NCI-H146 treated with DMSO at 0.1 percent for 48 hours (cell line): ENCODE data around the gene ODAD3.
A peak's percentile ranks its signal among the peaks of the same experiment; 100 is the strongest.
"Not testable (repeated sequence)": the region's sequence is repeated elsewhere in the genome, so short reads cannot be mapped to it uniquely, and the experiment has no call there.

Source experiments
- DNase-seq: peaks from one replicate; lab custom pipeline; 2025; ENCODE audit not compliant: unreplicated experiment; lab: John Stamatoyannopoulos, UW

ODAD3 gene

GRCh38 chr19:11435057-11435832, at the start of gene ODAD3, which contains the start of gene PRKCSH:
Gene ODAD3 (minus strand): TSS chr19:11435121. CDS start chr19:11435016, 105 bp downstream.
Gene PRKCSH (plus strand): TSS chr19:11435635. CDS start chr19:11436118, 483 bp downstream.
- peak; percentile 100 for DNase-seq

GRCh38 chr19:11483366-11484111, 48.6 kb upstream of the ODAD3 start:
- DNase-seq, result no peak

DNA sequence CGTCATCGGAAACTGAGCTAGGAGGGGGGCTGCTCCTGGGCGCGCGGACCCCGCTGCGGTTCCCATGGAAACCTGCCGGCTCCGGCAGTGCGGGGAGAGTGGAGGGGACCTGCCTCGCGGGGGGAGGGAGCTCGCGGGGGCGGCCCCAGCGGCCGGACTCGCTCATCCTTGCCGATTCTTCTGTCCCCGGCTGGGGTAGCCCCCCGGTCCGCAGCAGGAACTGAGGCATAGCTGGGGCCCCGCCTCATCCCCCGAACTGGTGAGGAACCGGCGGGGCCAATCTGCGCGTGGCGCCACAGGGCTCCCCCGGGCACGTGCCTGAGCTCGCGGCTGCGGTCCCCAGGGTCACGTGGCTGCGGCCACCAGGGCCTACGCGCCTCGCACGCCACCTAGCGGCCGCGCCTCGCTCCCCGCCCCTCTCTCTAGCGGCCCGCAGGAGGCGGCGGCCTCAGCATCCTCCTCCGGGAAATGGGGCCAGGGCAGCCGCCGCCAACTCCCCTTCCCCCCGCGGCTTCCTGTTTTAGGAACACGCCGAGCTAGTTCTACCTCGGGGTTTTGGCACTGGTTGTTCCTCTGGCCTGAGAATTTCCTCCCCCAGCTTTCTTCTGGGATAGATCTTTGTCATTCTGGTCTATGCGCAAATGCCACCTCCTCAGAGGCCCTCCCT, 47.6 kb upstream of the ODAD3 start:
- peak; percentile 69 for DNase-seq

DNA sequence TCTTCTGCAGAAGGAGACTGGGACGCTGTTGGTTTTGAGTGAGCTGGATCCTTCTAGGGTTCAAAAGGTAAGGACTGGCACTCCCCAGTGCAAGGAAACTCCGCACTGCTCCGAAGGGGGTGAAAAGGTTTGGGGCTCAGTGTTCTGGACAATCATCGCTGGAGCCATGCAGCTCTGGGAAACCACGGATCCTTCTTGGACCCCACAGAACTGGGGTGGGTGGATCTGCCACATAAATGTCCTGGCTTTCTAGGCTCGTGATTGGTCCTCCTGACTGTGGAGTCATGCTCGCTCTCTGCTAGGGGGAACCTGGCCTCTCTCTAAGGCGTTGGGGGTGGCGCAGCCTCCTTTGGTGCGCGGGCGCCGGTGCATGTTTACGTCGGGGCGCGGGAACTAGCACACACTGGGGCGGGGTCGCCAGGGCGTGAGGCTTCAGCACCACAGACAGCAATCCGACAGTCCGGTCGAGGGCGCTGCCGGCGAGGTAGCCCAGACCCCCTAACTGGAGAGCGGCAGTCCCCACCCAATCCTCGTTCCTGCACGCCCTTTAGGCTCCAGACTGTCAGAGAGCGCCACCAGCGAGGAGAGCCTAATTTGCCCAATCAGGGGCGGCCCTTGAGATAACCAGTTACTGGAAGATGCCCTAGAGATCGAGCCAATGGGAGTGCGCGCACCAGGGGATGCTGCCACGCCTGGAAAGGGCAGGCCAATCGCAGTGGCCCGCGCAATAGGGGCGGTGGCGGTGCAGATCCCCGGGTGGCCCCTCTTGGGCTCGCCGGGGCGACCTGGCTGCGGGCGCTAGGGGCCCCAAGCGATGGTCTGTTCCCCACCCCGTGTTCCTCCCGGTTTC, 46.8 kb upstream of the ODAD3 start:
- DNase-seq, result peak; percentile 98

- DNase-seq, result peak; percentile 69
Observed at GRCh38 chr19:11480715-11481533, 46.0 kb upstream of the ODAD3 start, which contains the start of gene ELAVL3. Gene ELAVL3 (minus strand): TSS chr19:11481046. CDS start chr19:11480608, 438 bp downstream.

GRCh38 chr19:11479898-11480714, 45.2 kb upstream of the ODAD3 start:
- DNase-seq, result peak; percentile 16

GRCh38 chr19:11479090-11479897, 44.4 kb upstream of the ODAD3 start:
- peak; percentile 85 for DNase-seq

GRCh38 chr19:11478167-11479089, 43.5 kb upstream of the ODAD3 start:
- DNase-seq, result no peak

DNA sequence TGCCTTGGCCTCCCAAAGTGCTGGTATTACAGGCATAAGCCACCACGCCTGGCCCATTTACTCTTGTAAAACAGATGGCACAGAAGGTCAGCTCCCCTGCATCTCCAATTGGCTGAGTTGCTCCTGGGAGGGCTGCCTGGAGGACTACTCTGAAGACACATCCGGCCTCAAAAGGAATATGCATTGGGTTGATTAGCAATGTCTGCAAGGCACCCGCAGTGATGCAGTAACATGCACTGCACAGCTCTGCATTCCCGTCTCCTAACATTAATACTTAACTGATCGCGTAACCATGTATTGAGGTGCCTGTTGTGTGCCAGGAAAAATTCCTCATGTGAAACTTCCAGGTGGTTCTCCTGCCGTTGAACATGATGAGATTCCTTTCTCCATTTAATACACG, 40.9 kb upstream of the ODAD3 start:
- DNase-seq, result no peak

GRCh38 chr19:11475343-11475742, 40.4 kb upstream of the ODAD3 start:
- not testable (repeated sequence) for DNase-seq

DNA sequence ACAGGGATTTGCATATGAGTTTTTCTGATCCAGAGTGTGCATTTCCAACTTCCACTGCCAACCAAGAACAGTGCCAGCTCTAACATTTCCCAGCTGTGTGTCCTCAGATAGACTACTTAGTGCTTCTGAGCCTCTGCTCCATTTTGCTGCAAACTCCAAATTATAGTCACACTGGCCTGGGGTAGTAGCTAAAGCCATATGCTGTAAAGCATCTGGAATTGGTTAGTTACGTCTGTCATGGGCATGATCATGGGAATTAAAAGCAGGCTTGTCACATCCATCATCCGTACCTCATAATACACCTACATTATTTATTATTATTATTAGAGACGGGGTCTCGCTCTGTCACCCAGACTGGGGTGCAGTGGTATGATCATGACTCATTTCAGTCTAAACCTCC, 38.8 kb upstream of the ODAD3 start:
- no peak for DNase-seq

DNA sequence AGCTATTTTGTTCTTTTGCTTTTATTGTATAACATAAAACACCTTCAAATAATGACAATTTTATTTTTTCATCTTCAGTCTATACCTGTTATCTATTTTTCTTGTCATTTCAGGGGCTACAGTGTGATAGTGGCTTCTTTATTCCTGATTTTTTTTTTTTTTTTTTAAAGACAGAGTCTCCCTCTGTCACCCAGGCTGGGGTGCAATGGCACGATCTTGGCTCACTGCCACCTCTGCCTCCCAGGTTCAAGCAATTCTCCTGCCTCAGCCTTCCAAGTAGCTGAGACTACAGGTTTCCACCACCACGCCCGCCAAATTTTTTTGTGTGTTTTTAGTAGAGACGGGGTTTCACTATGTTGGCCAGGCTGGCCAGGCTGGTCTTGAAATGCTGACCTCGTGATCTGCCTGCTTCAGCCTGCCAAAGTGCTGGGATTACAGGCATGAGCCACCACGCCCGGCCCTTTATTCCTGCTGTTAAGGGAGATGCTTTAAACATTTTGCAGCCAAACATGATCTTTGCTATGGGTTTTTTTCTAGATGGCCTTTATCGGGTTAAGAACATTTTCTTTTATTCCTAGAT, 33.4 kb upstream of the ODAD3 start:
- DNase-seq, result not testable (repeated sequence)

- DNase-seq, result no peak
Observed at GRCh38 chr19:11465600-11465999, 30.7 kb upstream of the ODAD3 start.

DNA sequence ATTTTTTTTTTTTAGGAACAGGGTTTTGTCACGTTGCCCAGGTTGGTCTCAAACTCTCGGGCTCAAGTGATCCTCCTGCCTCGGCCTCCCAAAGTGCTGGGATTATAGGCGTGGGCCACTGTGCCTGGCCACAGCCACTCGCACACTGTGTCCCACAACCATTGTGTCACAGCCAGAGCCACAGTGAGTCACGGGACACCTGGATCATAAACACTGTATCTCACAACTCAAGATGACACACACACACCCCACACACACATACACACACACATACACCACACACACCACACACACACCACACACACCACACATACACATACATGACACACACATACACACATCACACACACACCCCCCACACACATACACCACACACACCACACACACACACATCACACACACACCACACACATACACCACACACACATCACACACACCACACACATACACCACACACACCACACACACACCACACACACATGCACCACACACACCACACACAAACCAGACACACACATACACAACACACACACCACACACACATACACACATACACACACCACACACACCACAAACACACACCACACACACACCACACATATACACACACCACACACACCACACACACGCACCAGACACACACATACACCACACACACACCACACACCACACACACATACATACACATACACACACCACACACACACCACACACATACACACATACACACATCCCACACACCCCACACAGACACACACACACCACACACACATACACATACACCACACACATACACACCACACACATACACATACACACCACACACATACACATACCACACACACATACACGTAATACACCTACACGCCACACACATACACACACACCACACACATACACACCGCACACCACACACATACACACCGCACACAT, 29.7 kb upstream of the ODAD3 start:
- no peak for DNase-seq

- DNase-seq, result no peak
Observed at GRCh38 chr19:11463391-11463790, 28.5 kb upstream of the ODAD3 start.

DNA sequence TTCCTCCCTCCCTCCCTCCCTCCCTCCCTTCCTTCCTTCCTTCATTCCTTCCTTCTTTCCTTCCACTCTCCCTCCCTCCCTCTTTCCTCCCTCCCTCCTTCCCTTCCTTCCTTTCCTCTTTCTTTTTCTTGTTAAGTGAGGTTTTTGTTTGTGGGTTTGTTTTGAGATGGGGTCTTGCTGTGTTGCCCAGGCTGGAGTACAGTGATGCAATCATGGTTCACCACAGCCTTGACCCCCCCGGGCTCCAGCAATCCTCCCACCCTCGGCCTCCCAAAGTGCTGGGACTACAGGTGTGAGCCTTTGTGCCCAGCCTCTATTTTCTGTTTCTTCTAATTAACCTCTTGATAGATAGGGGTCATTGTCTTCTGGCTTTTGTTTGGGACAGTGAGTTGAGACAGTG, 26.5 kb upstream of the ODAD3 start:
- DNase-seq, result no peak
